IMR-90 (cell line): Measurements from ENCODE around the gene HNRNPH2. TPM values are rescaled to one million over a fixed set of nuclear protein-coding genes. Genes with fewer than 3 reads are reported as not detected.

Source experiments
- ATAC-seq: fragments of 200-7000 bp; cut with Tn5 transposase; 2 replicates; pipeline ENCODE4 v1.9.1; 2020; ENCODE audit warnings: low read depth, mild to moderate bottlenecking, moderate library complexity
- BruUV-seq: library from RNA; stranded (reverse); fragments of 400-500 nt; replicated peaks from 2 replicates; lab custom pipeline; 2021; lab: Mats Ljungman, UMichigan
- CTCF ChIA-PET: fragments of 300-600 bp; formaldehyde crosslinking; extraction: SDS; loops from one replicate; lab custom pipeline; 2021; ENCODE audit warnings: antibody characterized with exemption; lab: Yijun Ruan, JAX
- POLR2A ChIA-PET: fragments of 300-600 bp; sonication (Branson Sonifier 250); formaldehyde crosslinking; loops from one replicate; lab custom pipeline; 2022; ENCODE audit warnings: antibody characterized with exemption; ENCODE audit not compliant: unreplicated experiment; lab: Charles Lee
- DNase-seq: peaks from one replicate; pipeline ENCODE4 v3.0.0; 2013
- H2AFZ ChIP-seq: replicated peaks from 2 replicates; pipeline ENCODE3; 2013; ENCODE audit warnings: low read length, mild to moderate bottlenecking; ENCODE audit not compliant: poor library complexity
- H2AK5ac ChIP-seq: 2 replicates; pipeline ENCODE4 v1.6.1; 2013; ENCODE audit warnings: low read depth, low read length, inconsistent platforms
- H2AK9ac ChIP-seq: replicated peaks from 2 replicates; pipeline ENCODE3; 2013; ENCODE audit warnings: mild to moderate bottlenecking, low read depth, low read length, moderate library complexity; ENCODE audit not compliant: poor library complexity
- H2BK120ac ChIP-seq: 2 replicates; pipeline ENCODE4 v1.6.1; 2013; ENCODE audit warnings: low read depth, low read length, inconsistent platforms
- H2BK15ac ChIP-seq: 3 replicates; pipeline ENCODE4 v1.6.1; 2013; ENCODE audit warnings: low read depth, low read length, inconsistent platforms
- H2BK20ac ChIP-seq: 2 replicates; pipeline ENCODE4 v1.6.1; 2013; ENCODE audit warnings: low read depth, mild to moderate bottlenecking, inconsistent platforms, low read length, moderate library complexity
- H2BK5ac ChIP-seq: 2 replicates; pipeline ENCODE4 v1.6.1; 2013; ENCODE audit warnings: mild to moderate bottlenecking, low read depth, low read length, inconsistent platforms; ENCODE audit not compliant: poor library complexity, severe bottlenecking
- H3K14ac ChIP-seq: replicated peaks from 2 replicates; pipeline ENCODE4 v1.6.1; 2013; ENCODE audit warnings: low read depth, low read length, inconsistent platforms
- H3K18ac ChIP-seq: 2 replicates; pipeline ENCODE4 v1.6.1; 2013; ENCODE audit warnings: low read depth, low read length, control low read depth
- H3K23ac ChIP-seq: 2 replicates; pipeline ENCODE4 v1.6.1; 2013; ENCODE audit warnings: low read depth, low read length, inconsistent platforms
- H3K27ac ChIP-seq: 2 replicates; pipeline ENCODE4 v1.5.1; 2013; ENCODE audit warnings: mild to moderate bottlenecking, control low read depth, low read length; ENCODE audit not compliant: insufficient read depth
- H3K27me3 ChIP-seq: 2 replicates; pipeline ENCODE4 v1.6.1; 2013; ENCODE audit warnings: low read length; ENCODE audit not compliant: control insufficient read depth, insufficient read depth
- H3K36me3 ChIP-seq: 2 replicates; pipeline ENCODE4 v1.6.1; 2013; ENCODE audit warnings: low read length, mixed read lengths; ENCODE audit not compliant: control insufficient read depth, insufficient read depth
- H3K4ac ChIP-seq: 2 replicates; pipeline ENCODE4 v1.6.1; 2013; ENCODE audit warnings: low read depth, low read length, inconsistent platforms
- H3K4me1 ChIP-seq: 2 replicates; pipeline ENCODE4 v1.6.1; 2013; ENCODE audit warnings: low read length, mixed read lengths; ENCODE audit not compliant: control insufficient read depth, insufficient read depth
- H3K4me2 ChIP-seq: 2 replicates; pipeline ENCODE4 v1.6.1; 2013; ENCODE audit warnings: low read depth, mild to moderate bottlenecking, control low read depth, low read length, moderate library complexity
- H3K4me3 ChIP-seq: 2 replicates; pipeline ENCODE4 v1.5.1; 2013; ENCODE audit warnings: low read depth, mild to moderate bottlenecking, control low read depth, low read length, moderate library complexity; ENCODE audit not compliant: insufficient read depth
- H3K56ac ChIP-seq: 2 replicates; pipeline ENCODE4 v1.6.1; 2013; ENCODE audit warnings: low read length, inconsistent platforms; ENCODE audit not compliant: insufficient read depth; ENCODE audit errors: extremely low read depth
- H3K79me1 ChIP-seq, 2 experiments: 2 replicates each; pipeline ENCODE4 v1.6.1; 2013; ENCODE audit warnings: low read length in 2 of 2, inconsistent platforms in 1 of 2, low read depth in 1 of 2
- H3K9ac ChIP-seq: 2 replicates; pipeline ENCODE4 v1.6.1; 2013; ENCODE audit warnings: low read depth, low read length, control low read depth
- H3K9me1 ChIP-seq: 2 replicates; pipeline ENCODE4 v1.6.1; 2013; ENCODE audit warnings: low read length, inconsistent platforms; ENCODE audit not compliant: insufficient read depth
- H3K9me3 ChIP-seq: 2 replicates; pipeline ENCODE4 v1.6.1; 2013; ENCODE audit warnings: low read length; ENCODE audit not compliant: control insufficient read depth, insufficient read depth
- H4K20me1 ChIP-seq: 2 replicates; pipeline ENCODE4 v1.6.1; 2013; ENCODE audit warnings: low read length, inconsistent platforms; ENCODE audit not compliant: insufficient read depth
- H4K5ac ChIP-seq: 2 replicates; pipeline ENCODE4 v1.6.1; 2013; ENCODE audit warnings: mild to moderate bottlenecking, low read depth, low read length, control low read depth
- H4K8ac ChIP-seq, 2 experiments: 2 replicates each; pipeline ENCODE4 v1.6.1; 2013; ENCODE audit warnings: low read depth in 2 of 2, low read length in 2 of 2, control low read depth in 1 of 2, inconsistent platforms in 1 of 2
- H4K91ac ChIP-seq: 2 replicates; pipeline ENCODE4 v1.6.1; 2013; ENCODE audit warnings: low read depth, low read length, inconsistent platforms; ENCODE audit not compliant: insufficient read depth
- CHD1 ChIP-seq: IDR thresholded peaks from 2 replicates; pipeline ENCODE4 v1.6.1; 2012; ENCODE audit warnings: low read depth, low read length, improper control_type of control experiment
- FOS ChIP-seq: fragments of 150-350 bp; IDR thresholded peaks from 2 replicates; pipeline ENCODE4 v1.6.1; 2016; ENCODE audit warnings: low read depth, low read length
- MAFK ChIP-seq: IDR thresholded peaks from 2 replicates; pipeline ENCODE4 v1.6.1; 2012; ENCODE audit warnings: low read depth, low read length, improper control_type of control experiment
- MAZ ChIP-seq: IDR thresholded peaks from 2 replicates; pipeline ENCODE4 v1.6.1; 2012; ENCODE audit warnings: low read depth, mild to moderate bottlenecking, low read length, improper control_type of control experiment, moderate library complexity, borderline replicate concordance
- MXI1 ChIP-seq: IDR thresholded peaks from 2 replicates; pipeline ENCODE4 v1.6.1; 2012; ENCODE audit warnings: low read depth, mild to moderate bottlenecking, low read length, moderate library complexity, borderline replicate concordance
- NFE2L2 ChIP-seq: fragments of 150-350 bp; IDR thresholded peaks from 2 replicates; pipeline ENCODE4 v1.6.1; 2016; ENCODE audit warnings: low read depth, mild to moderate bottlenecking, low read length
- RCOR1 ChIP-seq: IDR thresholded peaks from 2 replicates; pipeline ENCODE4 v1.6.1; 2012; ENCODE audit warnings: mild to moderate bottlenecking, low read length, improper control_type of control experiment; ENCODE audit not compliant: insufficient replicate concordance
- RFX5 ChIP-seq: IDR thresholded peaks from 2 replicates; pipeline ENCODE4 v1.8.0; 2012; ENCODE audit warnings: low read depth, mild to moderate bottlenecking, low read length, moderate library complexity
- WGBS, 2 experiments: methylation state at CpG; one replicate each; pipeline versions ENCODE4 v1.1.5 to v1.1.7; 2013; ENCODE audit warnings: missing lambda C conversion rate in 2 of 2; ENCODE audit not compliant: insufficient read length in 1 of 2; ENCODE audit errors: extremely low coverage in 2 of 2; 5-methylcytosine and 5-hydroxymethylcytosine counted together
- dilution Hi-C: fragments of 300-500 bp; cut with HindIII; formaldehyde crosslinking; loops from one replicate; pipeline ENCODE4 v1.14.3; 2018; ENCODE audit warnings: low sequenced_read_pairs; ENCODE audit not compliant: unreplicated experiment
- in situ Hi-C: fragments of 300-500 bp; cut with MboI; formaldehyde crosslinking; loops from 3 replicates; pipeline ENCODE4 v1.14.3; 2019; ENCODE audit warnings: low sequenced_read_pairs, inconsistent platforms, mixed read lengths
- intact Hi-C: fragments of 100-400 bp; cut with micrococcal nuclease; formaldehyde crosslinking; loops from 2 replicates; pipeline ENCODE4 v1.10.0; 2022
- polyA plus RNA-seq, 3 experiments: library from polyadenylated mRNA; depleted of rRNA; stranded (reverse); fragments of >200 nt; gene quantifications; 2 replicates each; pipeline ENCODE4 v1.2.3, GENCODE V29; 2012; ENCODE audit warnings: low replicate concordance in 1 of 3
- total RNA-seq: library from RNA; depleted of rRNA; stranded (reverse); fragments of >200 nt; gene quantifications from 2 replicates; pipeline ENCODE4 v1.2.3, GENCODE V29; 2012
- TF ChIP-seq, protein P1 (sequence below): fragments of 150-350 bp; IDR thresholded peaks from 2 replicates; pipeline ENCODE4 v1.6.1; 2017; ENCODE audit warnings: mild to moderate bottlenecking, antibody characterized with exemption, low read length, low read depth
- TF ChIP-seq, protein P2 (sequence below): conservative IDR thresholded peaks from 2 replicates; pipeline ENCODE4 v1.5.1; 2012; ENCODE audit warnings: mild to moderate bottlenecking, low read depth, low read length, improper control_type of control experiment
- TF ChIP-seq, protein P3 (sequence below): fragments of 150-350 bp; IDR thresholded peaks from 2 replicates; pipeline ENCODE4 v1.6.1; 2016; ENCODE audit warnings: low read depth, mild to moderate bottlenecking, low read length, moderate library complexity, borderline replicate concordance

The HNRNPH2 gene
- total and polyA plus RNA-seq, 2 of the 4 experiments (the other 2 are of a cell fraction) = 42.8 to 54.3 TPM

DNA sequence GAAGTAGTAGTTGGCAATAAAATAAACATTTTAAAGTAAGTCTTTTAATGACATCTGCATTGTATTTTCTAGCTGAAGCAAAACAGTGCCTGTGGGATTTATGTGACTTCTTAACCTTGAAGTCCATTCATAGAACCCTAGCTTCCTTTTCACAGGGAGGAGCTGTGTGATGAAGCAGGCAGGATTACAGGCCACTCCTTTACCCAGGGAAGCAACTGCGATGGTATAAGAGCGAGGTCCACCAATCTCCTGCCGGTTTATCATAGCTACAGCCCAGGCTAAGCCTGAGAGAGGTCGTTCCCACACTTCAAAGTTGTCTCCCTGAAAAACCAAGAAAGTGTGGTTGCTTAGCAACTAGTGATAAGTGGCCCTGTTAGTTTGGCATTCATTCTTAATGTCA, 10.2 kb upstream of the HNRNPH2 start:
- Histone ChIP-seq H3K36me3 (peaks cover 8% of the 10 kb centered on the region; the same call in 1 of the 2 replicates), H2BK5ac (no peak overlapping the region), H3K9ac (no peak overlapping the region), H2AK5ac (no peak overlapping the region), H3K9me3 (no peaks in the 10 kb centered on the region), H2BK15ac (no peak overlapping the region), H3K23ac (no peak overlapping the region), H2AFZ (no peak overlapping the region), H3K4me1 (no peaks in the 10 kb centered on the region), H4K20me1 (peaks cover 10% of the 10 kb centered on the region; the same call in 1 of the 2 replicates), H3K4me3 (no peak overlapping the region), H3K4ac (no peak overlapping the region), H2BK120ac (no peak overlapping the region), H3K79me1 (no peaks in the 10 kb centered on the region), H4K8ac (no peak overlapping the region), H3K18ac (no peak overlapping the region), H3K56ac (no peak overlapping the region), H4K91ac (no peak overlapping the region), H3K27me3 (no peaks in the 10 kb centered on the region; the same call in 1 of the 2 replicates), H3K9me1 (no peaks in the 10 kb centered on the region), H2AK9ac (no peak overlapping the region), H4K5ac (no peak overlapping the region), H2BK20ac (no peak overlapping the region), H3K27ac (no peak overlapping the region), H3K4me2 (no peak overlapping the region), H3K14ac (no peak overlapping the region)
- TF ChIP-seq, protein P1, sequence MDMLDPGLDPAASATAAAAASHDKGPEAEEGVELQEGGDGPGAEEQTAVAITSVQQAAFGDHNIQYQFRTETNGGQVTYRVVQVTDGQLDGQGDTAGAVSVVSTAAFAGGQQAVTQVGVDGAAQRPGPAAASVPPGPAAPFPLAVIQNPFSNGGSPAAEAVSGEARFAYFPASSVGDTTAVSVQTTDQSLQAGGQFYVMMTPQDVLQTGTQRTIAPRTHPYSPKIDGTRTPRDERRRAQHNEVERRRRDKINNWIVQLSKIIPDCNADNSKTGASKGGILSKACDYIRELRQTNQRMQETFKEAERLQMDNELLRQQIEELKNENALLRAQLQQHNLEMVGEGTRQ = no peak
- TF ChIP-seq, protein P2, sequence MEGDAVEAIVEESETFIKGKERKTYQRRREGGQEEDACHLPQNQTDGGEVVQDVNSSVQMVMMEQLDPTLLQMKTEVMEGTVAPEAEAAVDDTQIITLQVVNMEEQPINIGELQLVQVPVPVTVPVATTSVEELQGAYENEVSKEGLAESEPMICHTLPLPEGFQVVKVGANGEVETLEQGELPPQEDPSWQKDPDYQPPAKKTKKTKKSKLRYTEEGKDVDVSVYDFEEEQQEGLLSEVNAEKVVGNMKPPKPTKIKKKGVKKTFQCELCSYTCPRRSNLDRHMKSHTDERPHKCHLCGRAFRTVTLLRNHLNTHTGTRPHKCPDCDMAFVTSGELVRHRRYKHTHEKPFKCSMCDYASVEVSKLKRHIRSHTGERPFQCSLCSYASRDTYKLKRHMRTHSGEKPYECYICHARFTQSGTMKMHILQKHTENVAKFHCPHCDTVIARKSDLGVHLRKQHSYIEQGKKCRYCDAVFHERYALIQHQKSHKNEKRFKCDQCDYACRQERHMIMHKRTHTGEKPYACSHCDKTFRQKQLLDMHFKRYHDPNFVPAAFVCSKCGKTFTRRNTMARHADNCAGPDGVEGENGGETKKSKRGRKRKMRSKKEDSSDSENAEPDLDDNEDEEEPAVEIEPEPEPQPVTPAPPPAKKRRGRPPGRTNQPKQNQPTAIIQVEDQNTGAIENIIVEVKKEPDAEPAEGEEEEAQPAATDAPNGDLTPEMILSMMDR = no peak
- TF ChIP-seq CHD1 (no peak), FOS (no peak), NFE2L2 (no peak), RCOR1 (no peak), MAZ (no peak), MAFK (no peak), MXI1 (no peak), RFX5 (no peak)
- TF ChIP-seq, protein P3, sequence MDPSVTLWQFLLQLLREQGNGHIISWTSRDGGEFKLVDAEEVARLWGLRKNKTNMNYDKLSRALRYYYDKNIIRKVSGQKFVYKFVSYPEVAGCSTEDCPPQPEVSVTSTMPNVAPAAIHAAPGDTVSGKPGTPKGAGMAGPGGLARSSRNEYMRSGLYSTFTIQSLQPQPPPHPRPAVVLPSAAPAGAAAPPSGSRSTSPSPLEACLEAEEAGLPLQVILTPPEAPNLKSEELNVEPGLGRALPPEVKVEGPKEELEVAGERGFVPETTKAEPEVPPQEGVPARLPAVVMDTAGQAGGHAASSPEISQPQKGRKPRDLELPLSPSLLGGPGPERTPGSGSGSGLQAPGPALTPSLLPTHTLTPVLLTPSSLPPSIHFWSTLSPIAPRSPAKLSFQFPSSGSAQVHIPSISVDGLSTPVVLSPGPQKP = no peak
- intact Hi-C loops (no loop called here), dilution Hi-C loops (no loop called here), in situ Hi-C loops (no loop called here)
- WGBS, 2 experiments = no CpG with 5 or more reads among the region's 4 CpGs
- peak; percentile 26 for DNase-seq
- ATAC-seq = peak; percentile 36; the same call in 1 of the 2 replicates
- POLR2A ChIA-PET = no interaction called here
- CTCF ChIA-PET = interaction anchor here (0.6 to 1.5 kb wide), 2 partner anchors 17 to 396 kb away, joined by 3 to 5 read pairs; no protein-coding TSS in a partner anchor
- no TSS peak for BruUV-seq
